SKM-1 treated with dmso at 0.1 percent for 144 hours (cell line): ENCODE data around the gene POLQ.
A peak's percentile ranks its signal among the peaks of the same experiment; 100 is the strongest.
"Not testable (repeated sequence)": the region's sequence is repeated elsewhere in the genome, so short reads cannot be mapped to it uniquely, and the experiment has no call there.

ENCODE experiments used
- DNase-seq: peaks from one replicate; lab custom pipeline; 2025; ENCODE audit not compliant: unreplicated experiment; lab: John Stamatoyannopoulos, UW

The POLQ gene

DNA sequence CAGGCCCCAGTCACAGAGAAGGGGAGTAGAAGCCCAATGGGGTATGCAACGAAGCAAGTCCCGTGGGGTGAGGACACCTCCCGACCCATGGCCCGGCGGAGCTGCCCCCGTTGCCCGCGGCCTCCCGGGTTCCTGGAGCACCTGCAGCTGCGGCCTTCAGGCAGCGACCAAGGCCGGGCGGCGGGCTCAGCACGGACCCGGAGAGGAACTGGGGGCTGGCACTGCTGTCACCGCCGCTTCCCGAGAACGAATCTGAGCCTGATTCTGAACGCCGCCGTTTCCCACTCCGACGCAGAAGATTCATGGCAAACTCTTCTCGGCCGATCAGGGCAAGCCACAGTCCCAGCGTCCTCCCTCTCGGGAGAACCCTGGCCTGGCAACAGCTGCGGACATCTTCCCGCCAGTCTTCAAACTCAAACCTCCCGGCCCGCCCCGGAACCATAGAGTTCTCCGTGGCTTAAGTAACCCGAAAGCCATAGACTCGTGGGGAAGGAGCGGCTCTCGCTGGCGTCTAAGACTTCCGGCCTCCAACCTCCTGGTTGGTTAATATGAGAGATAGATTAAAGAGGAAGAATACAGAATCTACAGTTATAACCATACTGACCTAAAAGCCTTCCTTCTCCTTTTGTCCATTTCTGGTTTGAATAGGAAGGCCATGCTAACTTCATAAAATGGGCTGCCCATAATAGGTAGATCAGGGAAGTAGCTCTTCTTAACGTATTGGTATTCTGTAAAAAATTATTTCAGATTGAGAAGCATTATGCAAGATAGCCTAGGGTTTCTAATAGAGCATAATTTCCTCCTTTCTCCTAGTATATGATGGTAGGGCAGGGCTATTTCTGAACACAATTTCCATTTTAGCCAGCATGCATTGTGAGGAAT is at the start of gene POLQ:
Gene POLQ, minus strand, starts transcription at position 415 of the 882 bp plus-strand sequence. Its CDS starts 111 bp downstream, at position 304.
- DNase-seq = peak; percentile 91

DNA sequence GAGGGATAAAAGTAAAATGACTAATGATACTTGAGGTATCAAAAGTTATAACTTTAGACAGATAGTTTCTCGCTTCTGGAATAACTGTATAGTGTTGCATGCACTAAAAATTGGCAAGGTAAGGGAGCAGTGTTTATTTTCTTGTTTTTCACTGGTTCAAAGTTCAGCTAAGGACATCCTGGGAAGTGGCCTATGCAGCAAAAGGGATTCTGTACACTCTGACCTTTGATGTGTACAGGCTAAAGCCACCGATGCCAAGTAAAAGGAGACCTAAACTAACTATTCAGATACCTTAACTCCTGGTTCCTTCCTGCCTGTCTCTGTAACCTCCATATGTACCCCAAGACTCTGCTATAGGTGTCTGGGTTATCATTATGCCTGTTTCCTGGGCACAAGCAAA is 49.1 kb upstream of the POLQ start:
- DNase-seq = no peak

DNA sequence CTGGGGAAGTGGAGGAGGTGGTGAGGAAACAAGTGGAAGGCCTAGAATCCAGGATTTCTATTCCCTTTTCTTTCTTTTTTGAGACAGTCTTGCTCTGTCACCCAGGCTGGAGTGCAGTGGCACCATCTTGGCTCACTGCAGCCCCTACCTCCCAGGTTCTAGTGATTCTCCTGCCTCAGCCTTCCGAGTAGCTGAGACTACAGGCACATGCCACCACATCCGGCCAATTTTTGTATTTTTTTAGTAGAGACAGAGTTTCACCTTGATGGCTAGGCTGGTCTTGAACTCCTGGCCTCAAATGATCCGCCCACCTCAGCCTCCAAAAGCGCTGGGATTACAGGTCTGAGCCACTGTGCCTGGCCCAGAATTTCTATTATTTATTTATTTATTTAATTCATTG is 48.0 kb upstream of the POLQ start:
- DNase-seq = not testable (repeated sequence)

DNA sequence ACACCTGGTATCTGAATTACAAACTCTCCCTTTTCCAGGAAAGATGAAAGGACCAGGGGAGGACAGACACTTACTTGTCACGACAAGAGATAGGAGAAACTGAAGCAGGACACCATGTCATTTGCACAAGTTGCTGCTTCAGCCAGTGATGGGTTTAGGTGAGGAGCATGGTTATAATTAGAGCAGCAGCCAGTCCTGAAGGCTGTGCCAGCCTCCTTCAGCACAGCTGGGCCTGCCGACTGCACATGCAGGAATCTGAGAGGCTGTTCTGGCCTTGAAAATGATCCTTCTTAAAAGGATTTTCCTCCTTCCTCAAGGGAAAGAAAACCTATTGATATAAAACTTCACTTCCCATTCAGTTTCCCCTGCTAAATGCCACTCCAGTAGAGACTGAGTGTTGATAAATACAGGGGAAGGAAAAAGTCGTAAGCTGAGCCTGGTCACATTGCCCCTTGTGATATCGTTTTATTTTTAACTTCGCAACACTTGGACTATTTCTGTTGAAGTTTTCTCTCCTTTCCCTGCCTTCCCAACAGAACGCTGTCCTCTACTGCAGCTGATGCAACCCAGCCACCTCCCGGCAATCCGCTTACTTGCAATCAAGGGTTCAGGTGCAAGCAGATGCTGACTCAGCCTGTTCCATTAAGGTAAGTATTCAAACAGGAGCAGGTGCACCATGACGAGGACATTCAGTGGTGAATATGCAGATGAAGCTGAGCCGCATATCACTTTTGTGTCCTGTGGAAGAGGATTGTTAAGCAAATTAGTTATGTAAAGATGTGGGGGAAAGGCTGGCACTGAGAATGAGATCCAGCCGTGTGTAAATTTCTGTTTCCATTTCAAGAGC is 47.3 kb upstream of the POLQ start, which contains the start of gene FBXO40:
Gene FBXO40, plus strand, starts transcription at position 524 of the 847 bp plus-strand sequence. CDS start 27,197 bp downstream, outside the sequence.
- no peak for DNase-seq

DNA sequence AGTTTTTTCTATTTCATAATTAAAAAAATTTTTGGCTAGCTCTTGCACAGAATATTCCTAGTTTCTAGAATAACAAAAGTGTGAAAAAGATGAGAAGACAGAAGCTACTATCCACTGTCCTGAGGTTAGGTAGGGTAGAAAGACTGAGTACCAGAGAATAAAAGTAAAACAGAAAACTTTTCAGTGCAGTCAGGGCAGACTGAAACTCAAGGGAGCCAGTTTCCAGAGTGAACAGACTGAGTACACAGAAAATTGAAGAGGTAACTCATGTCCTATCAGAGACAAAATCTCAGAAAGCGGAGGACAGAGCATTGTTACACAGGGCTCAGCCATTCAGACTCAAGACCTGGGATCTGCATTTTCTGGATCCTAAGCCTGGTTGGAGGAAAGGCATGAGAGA is 38.6 kb upstream of the POLQ start:
- DNase-seq = no peak

DNA sequence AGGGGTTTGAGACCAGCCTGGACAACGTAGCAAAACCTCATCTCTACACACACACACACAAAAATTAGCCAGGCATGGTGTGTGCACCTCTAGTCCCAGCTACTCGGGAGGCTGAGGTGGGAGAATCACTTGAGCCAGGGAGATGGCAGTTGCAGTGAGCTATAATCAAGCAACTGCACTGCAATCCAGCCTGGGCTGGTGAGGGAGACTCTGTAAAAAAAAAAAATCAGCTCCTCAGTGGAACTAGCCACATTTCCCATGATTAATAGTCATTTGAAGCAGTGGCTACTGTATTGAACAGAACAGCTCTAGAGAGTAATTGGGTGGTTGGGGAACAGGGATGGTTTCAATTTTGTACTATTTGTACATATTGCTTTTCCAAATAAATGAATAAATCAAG is 35.9 kb upstream of the POLQ start:
- no peak for DNase-seq

DNA sequence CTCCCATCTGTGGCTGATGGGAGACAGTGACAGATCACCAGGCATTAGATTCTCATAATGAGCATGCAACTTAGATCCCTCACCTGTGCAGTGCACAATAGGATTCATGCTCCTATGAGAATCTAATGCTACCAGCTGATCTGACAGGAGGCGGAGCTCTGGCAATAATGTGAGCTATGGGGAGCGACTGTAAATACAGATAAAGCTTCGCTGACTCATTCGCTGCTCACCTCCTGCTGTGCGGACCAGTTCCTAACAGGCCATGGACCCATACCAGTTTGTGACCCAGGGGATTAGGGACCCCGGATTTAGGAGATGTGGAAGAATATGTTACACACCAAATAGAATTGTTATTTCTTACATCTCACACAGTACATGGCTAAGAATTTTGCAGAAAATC is 28.7 kb upstream of the POLQ start:
- no peak for DNase-seq

DNA sequence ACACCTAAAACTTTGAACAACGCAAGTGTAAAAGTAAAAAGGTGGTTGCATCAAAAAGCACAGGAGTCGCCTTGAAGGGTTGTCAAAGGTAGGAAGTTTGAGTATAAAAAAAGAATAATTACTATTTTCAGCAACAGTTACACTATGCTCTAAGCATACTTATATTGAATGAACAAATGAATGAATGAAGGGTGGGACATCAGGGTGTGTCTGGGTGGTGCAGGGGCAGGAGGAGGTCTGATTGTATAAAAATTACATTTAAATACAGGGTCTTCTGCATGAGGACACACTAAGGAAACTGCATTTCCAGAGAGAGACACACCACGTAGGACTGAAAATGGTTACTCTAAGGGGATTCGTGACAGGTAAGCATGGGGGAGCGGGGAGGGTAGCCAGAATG is 21.9 kb upstream of the POLQ start, which contains the start of gene ARGFX:
Gene ARGFX, plus strand, starts transcription at position 301 of the 400 bp plus-strand sequence. CDS start 2,765 bp downstream, outside the sequence.
- no peak for DNase-seq

DNA sequence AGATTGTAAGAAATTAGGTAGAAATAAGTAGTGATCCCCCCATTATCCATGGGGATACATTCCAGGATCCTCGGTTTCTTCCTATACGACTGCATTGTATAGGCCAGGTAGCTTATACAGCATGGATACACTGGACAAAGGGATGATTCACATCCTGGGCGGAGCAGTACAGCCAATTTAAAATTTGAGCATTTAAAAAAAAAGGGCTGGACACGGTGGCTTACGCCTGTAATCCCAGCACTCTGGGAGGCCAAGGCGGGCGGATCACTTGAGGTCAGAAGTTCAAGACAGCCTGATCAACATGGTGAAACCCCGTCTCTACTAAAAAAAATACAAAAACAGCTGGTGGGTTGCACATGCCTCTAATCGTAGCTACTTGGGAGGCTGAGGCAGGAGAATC is 21.0 kb upstream of the POLQ start:
- DNase-seq = no peak

DNA sequence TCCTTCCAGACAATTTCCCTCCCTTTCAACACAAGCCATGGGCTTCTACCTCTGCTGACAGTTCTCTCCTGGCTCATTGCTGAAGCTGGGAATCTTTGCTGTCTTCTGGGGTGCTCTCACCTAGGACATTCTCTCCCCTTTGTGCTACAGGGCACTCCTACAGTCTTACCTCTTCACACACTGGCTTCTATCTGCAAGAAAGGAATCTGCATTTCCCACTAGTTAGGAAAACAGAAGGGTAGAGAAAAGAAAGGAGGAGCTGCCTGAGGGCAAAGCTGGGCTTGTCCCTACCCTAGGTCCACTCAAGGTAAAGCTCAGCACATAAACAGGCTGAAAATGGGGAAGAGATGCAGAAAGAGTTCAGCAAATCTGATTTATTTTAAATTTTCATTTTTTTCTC is 16.4 kb upstream of the POLQ start:
- no peak for DNase-seq

- DNase-seq = no peak
Observed at GRCh38 chr3:121557426-121557934, 11.7 kb upstream of the POLQ start.

GRCh38 chr3:121552797-121553196 is 7.0 kb upstream of the POLQ start:
- DNase-seq = no peak

DNA sequence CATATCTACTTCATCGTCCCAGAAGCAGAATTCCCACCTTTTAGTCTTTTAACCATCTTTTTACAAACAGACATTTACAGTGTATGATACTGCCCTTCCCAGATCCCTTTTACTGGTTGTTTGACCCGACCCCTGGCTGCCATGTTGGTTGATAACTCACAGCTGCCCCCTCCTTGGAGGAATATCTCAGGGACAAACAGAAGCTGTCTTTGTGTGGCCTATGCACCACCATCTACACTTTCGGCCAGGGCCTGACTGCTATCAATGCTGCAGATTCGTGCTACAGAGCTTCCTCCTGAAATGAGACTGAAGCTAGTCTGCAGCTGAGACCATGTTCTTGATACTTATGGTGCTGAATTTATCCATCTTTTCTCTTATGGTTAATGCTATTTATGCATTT is 6.6 kb upstream of the POLQ start:
- no peak for DNase-seq

GRCh38 chr3:121545049-121545573 is 677 bp downstream of the POLQ start:
- no peak for DNase-seq

GRCh38 chr3:121542924-121543323 is 2.9 kb downstream of the POLQ start:
- DNase-seq = no peak

DNA sequence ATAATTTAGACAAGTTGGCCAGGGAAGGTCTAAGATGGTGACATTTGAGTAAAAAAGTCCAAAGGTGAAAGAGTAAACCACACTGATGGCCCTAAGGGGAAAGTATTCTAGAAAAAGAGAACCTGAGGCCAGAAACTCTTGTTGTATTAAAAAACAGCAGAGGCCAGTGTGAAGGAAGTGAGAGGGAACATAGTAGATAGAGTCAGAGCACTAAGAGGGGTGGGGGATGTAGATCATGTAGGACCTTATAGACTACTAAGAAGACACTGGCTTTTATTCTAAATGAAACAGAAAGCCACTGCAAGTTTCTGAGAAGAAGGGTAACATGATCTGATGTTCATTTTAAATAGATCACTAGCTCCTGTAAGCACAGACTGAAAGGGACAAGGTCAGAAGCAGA is 14.5 kb downstream of the POLQ start:
- DNase-seq = no peak

DNA sequence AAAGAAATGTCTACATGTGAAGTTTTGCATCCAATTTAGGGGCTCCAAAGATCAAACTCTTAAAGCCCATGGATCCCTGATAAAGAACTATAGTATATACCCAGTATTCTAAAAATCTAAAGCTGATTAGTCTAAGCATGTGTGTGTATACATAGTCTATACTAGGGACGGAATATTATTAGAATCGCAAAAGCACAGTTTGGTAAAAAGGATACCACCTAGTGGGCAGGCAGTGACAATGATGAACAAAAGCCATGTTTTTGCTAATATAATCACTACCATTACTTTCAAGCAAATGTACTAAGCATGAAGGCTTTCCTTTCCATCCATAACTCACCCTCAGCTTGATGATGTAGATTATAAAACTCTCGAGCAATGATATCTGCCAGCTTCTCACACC is 16.5 kb downstream of the POLQ start:
- DNase-seq = no peak

GRCh38 chr3:121520510-121520909 is 25.3 kb downstream of the POLQ start:
- no peak for DNase-seq

DNA sequence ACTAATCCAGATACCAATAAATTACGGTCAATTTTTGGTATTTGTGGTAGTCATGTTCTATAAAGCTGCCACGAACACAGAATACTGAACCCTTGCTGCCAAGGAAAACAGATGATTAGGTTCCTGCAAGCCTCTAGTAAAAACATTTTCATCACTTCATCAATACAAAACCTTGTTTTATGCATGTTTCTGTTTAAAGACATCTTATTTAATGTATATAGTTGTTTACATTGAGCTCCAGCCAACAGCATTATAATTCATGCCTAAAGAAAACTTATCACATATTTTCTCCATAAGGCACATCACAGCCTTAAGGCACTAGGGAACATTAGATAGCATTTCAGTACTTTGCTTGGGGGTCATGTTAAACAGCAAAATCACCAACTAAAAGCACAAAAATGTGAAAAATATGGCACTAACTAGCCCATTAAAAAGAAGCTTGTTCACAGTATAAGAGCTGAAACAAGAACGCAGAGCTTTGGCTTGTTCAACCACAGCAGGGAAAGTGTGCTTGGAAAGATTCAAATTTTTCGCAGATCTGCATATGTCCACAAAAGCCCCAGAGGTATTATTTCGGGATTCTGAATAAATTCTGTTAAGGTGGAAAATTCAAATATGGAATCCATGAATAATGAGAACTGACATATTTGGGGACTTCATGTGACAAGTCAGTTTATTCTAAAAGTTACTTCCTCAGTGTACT is 27.7 kb downstream of the POLQ start:
- no peak for DNase-seq

GRCh38 chr3:121515862-121516261 is 29.9 kb downstream of the POLQ start:
- DNase-seq = no peak

GRCh38 chr3:121515313-121515712 is 30.5 kb downstream of the POLQ start:
- DNase-seq = no peak
